ENCODE results near the gene SRGAP3. TPM values are rescaled to one million over a fixed set of nuclear protein-coding genes. Genes with fewer than 3 reads are reported as not detected.

Gene SRGAP3
- total and polyA plus RNA-seq, 7 donors, result 0.69 to 7.7 (median 5.8) TPM

GRCh38 chr3:8979262-8979661, 270.2 kb downstream of the SRGAP3 start:
- WGBS, 2 donors, result 91 to 96% methylated on average over 1 of the region's 1 CpG
- H3K27ac ChIP-seq, result no peak overlapping the region
- no peak overlapping the region for H3K4me3 ChIP-seq
- no peaks in the 10 kb centered on the region for H3K36me3 ChIP-seq
- TF ChIP-seq EP300 (IDR thresholded peaks at IDR 0.05) (no peak), POLR2A (IDR thresholded peaks at IDR 0.05) (no peak), CTCF (IDR thresholded peaks at IDR 0.05) (no peak), POLR2AphosphoS5 (IDR thresholded peaks at IDR 0.05) (no peak)
- no peak for DNase-seq
- H3K4me1 ChIP-seq, result no peaks in the 10 kb centered on the region
- H3K9me3 ChIP-seq, result peaks cover 0 to 8% (median 1%) of the 10 kb centered on the region in 4 donors
- H3K27me3 ChIP-seq, result peaks cover 0 to 22% (median 0%) of the 10 kb centered on the region in 3 donors
- intact Hi-C loops (cut with DNase I), result no loop called here

GRCh38 chr3:8978551-8978950, 270.9 kb downstream of the SRGAP3 start:
- no peak overlapping the region for H3K27ac ChIP-seq
- H3K9me3 ChIP-seq, result peaks cover 0 to 8% (median 1%) of the 10 kb centered on the region in 4 donors
- no peaks in the 10 kb centered on the region for H3K36me3 ChIP-seq
- TF ChIP-seq CTCF (IDR thresholded peaks at IDR 0.05) (no peak), EP300 (IDR thresholded peaks at IDR 0.05) (no peak), POLR2AphosphoS5 (IDR thresholded peaks at IDR 0.05) (no peak), POLR2A (IDR thresholded peaks at IDR 0.05) (no peak)
- 82 to 84% methylated on average over 3 of the region's 3 CpGs for WGBS, 2 donors
- DNase-seq, result no peak
- peaks cover 0 to 22% (median 0%) of the 10 kb centered on the region in 3 donors for H3K27me3 ChIP-seq
- H3K4me1 ChIP-seq, result no peaks in the 10 kb centered on the region
- H3K4me3 ChIP-seq, result no peak overlapping the region
- intact Hi-C loops (cut with DNase I), result no loop called here

GRCh38 chr3:8976540-8977182, 272.8 kb downstream of the SRGAP3 start:
- Histone ChIP-seq H3K4me1 (no peaks in the 10 kb centered on the region), H3K4me3 (no peak overlapping the region), H3K9me3 (peaks cover 0 to 8% (median 1%) of the 10 kb centered on the region in 4 donors), H3K27ac (no peak overlapping the region), H3K27me3 (peaks cover 0 to 22% (median 0%) of the 10 kb centered on the region in 3 donors), H3K36me3 (no peaks in the 10 kb centered on the region)
- DNase-seq, result no peak
- TF ChIP-seq EP300 (IDR thresholded peaks at IDR 0.05) (no peak), CTCF (IDR thresholded peaks at IDR 0.05) (no peak), POLR2AphosphoS5 (IDR thresholded peaks at IDR 0.05) (no peak), POLR2A (IDR thresholded peaks at IDR 0.05) (no peak)
- intact Hi-C loops (cut with DNase I), result no loop called here
- 83 to 89% methylated on average over 6 of the region's 6 CpGs for WGBS, 2 donors

GRCh38 chr3:8975081-8976020, 274.1 kb downstream of the SRGAP3 start:
- no peak for TF ChIP-seq POLR2A (IDR thresholded peaks at IDR 0.05)
- no peak for TF ChIP-seq POLR2AphosphoS5 (IDR thresholded peaks at IDR 0.05)
- no peak for TF ChIP-seq EP300 (IDR thresholded peaks at IDR 0.05)
- no peak for TF ChIP-seq CTCF (IDR thresholded peaks at IDR 0.05)
- Histone ChIP-seq H3K27ac (no peak overlapping the region), H3K27me3 (peaks cover 0 to 24% (median 0%) of the 10 kb centered on the region in 3 donors), H3K4me3 (no peak overlapping the region), H3K9me3 (peaks cover 0 to 8% (median 1%) of the 10 kb centered on the region in 4 donors), H3K36me3 (no peaks in the 10 kb centered on the region), H3K4me1 (peaks cover 0 to 3% (median 0%) of the 10 kb centered on the region in 4 donors)
- intact Hi-C loops (cut with DNase I), result no loop called here
- 76 to 85% methylated on average over 11 of the region's 11 CpGs for WGBS, 2 donors
- no peak for DNase-seq
